AG08396 (cell line): Measurements from ENCODE around the gene BACH2.

ENCODE experiments used
- DNase-seq: peaks from one replicate; pipeline ENCODE4 v3.0.0; 2012; ENCODE audit warnings: low spot score, mixed read lengths

The BACH2 gene

DNA sequence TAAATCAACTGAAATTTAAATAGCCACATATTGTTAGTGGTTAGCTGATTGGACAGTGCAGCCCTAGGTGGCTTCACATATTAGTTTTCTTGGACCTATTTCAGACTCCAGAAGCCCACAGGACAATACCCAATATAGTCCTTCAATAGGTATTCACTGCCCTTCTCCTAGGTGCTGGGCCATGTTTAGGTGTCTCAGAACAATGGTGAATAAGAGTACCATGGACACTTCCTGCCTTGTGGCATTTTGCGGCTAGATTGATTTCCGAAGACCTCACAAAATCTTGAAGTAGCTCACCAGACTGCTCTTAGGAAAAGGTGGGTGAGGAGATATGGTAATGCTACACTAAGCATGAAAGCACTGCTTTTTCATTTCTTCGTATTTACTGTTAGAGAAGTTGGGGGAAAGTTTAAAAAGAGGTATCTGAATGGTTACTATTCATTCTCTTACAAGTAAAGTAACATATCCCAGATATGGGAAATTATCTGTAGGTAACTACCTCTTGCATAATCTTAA is 203.0 kb downstream of the BACH2 start:
- DNase-seq: no peak

- DNase-seq: no peak
Measured at GRCh38 chr6:90090866-90091265, 205.8 kb downstream of the BACH2 start.

DNA sequence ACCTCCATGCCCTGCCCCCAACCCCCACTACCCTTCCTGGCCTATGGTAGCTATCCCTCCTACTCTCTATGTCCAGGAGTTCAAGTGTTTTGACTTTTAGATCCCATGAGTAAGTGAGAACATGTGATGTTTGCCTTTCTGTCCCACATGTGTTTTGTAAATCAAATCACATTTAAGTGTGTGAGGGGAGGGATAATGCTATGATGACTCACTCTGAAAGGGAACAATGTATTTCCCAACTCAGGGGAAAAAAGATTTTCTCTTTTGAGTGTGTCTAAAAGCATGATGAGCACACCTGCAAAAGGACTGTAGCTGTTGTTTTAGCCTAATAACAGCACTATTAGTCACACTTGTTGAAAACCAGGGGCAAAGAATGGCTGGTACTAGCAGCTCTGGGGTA is 208.6 kb downstream of the BACH2 start:
- DNase-seq: peak; percentile 14

GRCh38 chr6:90087106-90087833 is 209.4 kb downstream of the BACH2 start:
- no peak for DNase-seq

- no peak for DNase-seq
Measured at GRCh38 chr6:90086517-90086916, 210.1 kb downstream of the BACH2 start.

DNA sequence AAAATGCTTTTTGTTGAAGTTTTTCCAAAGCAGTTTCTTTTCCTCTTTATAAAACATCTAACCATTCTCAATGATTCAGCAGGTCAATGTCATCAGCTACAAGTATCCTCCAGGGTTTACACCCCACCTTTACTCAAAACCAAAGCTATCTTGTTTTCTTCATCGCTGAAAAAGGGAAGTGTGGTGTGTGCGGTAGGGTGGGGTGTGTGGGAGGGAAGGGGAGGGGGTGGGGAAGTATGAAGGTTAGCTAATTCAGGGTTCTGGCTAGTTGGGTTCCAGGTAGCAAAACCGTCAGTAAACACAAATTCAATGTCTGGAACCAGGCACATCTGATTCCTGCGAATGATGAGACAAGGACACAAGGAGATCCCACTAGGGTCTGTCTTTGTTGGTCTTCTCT is 212.8 kb downstream of the BACH2 start:
- no peak for DNase-seq

DNA sequence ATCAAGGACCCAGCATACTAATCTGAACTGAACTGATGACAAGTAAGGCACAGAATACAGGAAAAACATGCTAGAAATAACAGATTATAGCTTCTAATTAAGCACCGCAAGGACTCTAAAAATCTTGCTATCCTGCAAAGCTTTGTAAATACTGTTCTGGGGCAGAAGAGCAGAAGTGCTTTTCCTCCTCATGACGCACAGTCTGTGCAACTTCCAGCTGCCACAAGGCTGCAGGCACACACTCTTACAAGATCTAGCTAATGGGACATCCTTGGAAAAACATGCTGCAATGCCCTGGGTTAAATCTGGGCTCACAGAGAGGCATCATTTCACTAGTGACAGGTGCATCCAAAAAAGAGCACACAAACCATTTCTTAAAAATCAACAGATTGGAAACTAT is 213.8 kb downstream of the BACH2 start:
- DNase-seq: no peak

- no peak for DNase-seq
Measured at GRCh38 chr6:90080876-90081481, 215.7 kb downstream of the BACH2 start.

DNA sequence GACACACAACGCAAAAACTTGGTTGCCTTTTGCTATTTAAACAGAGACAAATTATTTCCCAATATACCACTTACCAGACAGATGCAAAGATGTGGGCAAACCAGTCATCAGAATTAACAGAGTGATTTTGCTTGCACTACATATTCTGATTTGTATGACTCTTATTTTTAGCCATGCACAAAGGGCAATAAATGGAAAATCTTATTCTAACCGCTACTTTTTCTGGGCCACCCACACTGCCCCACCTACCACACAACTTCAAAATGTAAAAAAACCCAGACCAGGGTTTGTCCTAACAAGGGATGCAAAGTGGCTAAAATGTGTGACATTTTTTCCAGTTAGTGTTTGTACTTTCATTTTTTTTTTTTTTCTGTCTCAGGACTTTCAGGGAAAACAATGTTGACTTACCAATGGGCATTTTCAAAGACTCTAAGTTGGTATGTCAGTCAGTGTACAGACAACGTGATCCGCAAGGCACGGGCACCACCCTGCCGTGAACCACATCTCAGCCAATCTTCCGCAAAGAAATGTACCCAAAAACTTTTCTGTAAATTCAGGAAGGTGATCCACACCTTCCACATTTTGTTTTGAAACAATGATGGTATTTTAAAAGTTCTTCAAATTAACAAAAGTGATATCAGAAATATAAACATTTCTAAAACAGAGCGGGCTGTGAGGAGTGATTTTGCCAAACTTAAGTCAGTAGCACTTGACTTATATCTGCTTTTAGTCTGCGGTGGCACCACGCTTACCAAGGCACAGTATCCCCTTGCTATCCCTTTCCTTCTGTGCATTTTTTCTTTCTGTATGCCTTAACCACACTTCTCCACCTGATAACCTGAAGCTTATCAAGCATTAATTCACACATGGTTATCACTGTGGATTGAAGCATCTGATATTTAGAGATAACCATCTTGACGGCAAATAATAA is 216.8 kb downstream of the BACH2 start:
- DNase-seq: no peak

DNA sequence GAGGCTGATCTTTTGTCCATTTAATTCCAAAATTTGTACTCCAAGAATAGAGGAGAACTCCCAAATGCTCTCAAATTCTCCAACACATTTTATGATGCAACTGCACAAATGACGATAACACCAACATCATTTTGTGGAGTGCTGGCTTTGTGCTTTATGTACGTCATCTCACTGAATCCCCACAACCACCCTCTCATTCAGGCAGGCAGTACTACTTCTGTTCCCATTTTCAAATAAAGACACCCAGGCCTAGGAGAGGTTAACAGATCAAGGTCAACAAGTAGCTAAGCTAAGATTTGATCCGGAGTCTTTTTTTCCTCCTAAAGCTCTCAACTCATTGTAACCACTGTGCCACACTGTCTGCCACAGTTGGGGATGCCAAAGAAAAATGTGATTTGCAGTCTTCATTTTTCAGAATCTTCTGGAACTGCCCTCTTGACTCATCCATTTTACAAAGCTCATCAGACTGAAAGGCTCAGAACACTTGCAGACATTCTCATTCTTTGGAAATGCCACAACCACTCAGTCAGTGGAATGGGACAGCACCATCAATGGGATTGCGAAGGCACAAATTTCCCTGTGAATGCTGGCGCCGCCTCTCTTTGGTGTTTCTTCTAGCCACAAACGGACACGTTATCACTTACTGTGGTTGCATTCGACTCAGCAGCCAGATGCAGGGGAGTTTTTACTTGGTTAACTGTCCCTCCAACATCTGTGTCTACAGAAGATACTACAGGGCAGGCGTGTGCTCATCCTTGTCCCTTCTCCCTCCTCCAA is 217.9 kb downstream of the BACH2 start:
- no peak for DNase-seq

DNA sequence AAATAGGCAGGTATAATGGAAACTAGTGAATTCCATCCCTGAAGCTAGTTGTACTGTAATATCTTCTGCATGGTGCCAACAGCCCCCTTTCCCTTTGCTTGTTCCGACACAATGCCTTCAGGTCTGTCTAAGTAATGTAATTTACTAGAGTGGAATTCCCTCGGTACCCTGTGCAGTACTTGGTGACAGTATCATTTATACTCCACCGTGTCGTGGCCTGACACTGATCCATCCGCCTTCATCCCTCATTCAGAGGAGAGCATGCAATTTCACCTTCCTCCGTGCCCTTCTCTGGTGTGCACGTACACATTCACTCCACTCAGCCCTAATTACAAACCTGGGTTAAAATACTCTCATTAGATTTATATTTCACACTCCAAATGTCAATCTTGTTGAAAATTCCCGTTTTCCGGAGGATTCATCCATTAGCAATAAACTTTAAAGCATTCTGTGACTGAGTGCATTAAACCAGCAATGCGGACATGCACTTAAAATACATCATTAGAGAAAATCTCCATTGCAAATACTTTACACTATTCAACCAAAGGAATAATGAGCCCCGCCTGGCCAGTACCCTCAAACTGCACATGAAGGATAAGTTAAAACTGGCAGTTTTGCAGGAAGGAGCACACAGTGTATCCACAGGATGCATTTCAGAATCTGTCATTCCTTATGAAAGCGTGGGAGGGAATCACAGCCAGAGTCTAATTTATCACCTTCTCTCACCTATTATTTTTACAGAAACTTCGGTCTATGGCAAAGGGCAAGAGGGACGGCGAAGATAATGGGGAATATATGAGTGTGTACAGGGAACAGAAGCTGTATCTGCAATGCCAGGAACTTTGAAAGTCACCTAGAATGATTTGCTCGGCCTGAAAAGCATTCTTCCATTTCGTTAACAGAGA is 219.9 kb downstream of the BACH2 start:
- DNase-seq: no peak

GRCh38 chr6:90074161-90074850 is 222.3 kb downstream of the BACH2 start:
- DNase-seq: no peak

- no peak for DNase-seq
Measured at GRCh38 chr6:90072935-90073464, 223.6 kb downstream of the BACH2 start.

DNA sequence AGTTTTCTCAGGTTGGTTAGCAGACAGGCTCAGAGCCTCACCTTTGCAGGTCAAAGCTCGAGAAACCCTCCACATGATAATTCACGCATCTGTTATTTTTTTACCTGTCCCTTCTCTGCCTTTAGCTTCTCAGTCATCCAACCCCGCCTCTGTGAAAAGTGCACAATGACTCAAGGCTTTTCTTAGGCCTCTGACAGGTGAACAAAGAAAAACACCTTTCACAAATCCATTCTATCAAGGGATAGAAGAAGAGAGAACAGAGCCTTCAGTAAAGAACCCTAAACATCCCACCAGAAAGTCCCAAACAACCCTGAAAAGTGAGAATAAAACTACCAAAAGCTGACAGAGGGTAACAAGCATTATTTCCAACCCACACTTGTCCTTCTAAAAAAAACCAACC is 224.1 kb downstream of the BACH2 start:
- DNase-seq: no peak

DNA sequence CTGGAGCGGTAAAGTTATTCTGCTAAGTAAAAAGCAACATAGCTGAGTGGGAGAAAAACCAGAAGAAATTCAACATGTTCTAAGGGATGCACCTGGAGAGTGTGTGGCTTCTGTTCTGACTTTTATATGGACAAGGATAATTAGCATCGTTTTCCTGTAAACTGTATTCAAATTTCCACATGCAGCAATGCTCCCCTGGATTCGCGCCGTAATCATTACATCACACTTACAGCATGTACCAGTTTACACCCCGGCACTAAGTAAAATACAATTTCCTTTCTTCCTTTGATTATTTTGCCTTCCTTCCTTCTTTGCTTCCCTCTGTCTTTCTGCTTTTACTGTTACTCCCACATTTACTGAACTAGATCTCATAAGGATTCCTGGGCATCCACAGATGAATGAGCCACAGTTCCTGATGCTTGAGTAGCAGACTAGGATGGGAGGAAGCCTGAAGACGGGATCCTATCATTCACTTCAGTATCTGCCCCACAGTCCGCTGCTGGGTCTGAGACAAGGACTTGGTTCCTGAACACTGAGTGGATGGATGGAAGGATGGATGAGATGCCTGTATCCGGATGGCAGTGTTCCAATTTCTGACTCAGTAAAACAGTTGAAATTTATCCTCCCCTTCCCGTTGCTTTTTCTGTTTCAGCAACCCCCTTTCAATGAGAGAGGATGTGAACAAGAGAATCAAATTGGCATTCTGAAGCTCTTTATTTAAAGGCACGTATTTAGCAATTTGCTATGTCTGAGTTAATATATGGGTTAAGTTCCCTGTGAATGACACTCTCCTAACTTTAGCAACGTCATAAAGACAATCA is 227.7 kb downstream of the BACH2 start:
- no peak for DNase-seq

GRCh38 chr6:90068264-90068663 is 228.4 kb downstream of the BACH2 start:
- DNase-seq: peak; percentile 17

GRCh38 chr6:90066697-90067096 is 229.9 kb downstream of the BACH2 start:
- DNase-seq: no peak

GRCh38 chr6:90065173-90065572 is 231.5 kb downstream of the BACH2 start:
- DNase-seq: no peak

GRCh38 chr6:90062667-90063066 is 234.0 kb downstream of the BACH2 start:
- DNase-seq: no peak
